T-cell (primary cell): ENCODE data around the gene IL32. TPM values are rescaled to one million over a fixed set of nuclear protein-coding genes. Genes with fewer than 3 reads are reported as not detected.

Source experiments
- ATAC-seq, 4 experiments: fragments of 200-7000 bp in 3 of 4; fragments of 150-1000 bp in 1 of 4; cut with Tn5 transposase; replicated peaks in 1 of 4; 1 replicate in 3 of 4; 2 replicates in 1 of 4; pipeline ENCODE4 v1.10.0; 2021; ENCODE audit warnings: moderate library complexity in 3 of 4, mild to moderate bottlenecking in 2 of 4, moderate number of reproducible peaks in 1 of 4
- CTCF ChIA-PET, 2 donors: fragments of 300-600 bp; sonication (Branson Sonifier 250); formaldehyde crosslinking; loops; one replicate each; lab custom pipeline; 2022; ENCODE audit warnings: antibody characterized with exemption in 2 of 2; lab: Charles Lee
- POLR2A ChIA-PET, 2 donors: fragments of 300-600 bp; sonication (Branson Sonifier 250); formaldehyde crosslinking; loops; one replicate each; lab custom pipeline; 2022; ENCODE audit warnings: antibody characterized with exemption in 2 of 2; lab: Charles Lee
- DNase-seq, 35 experiments: peaks; one replicate each; pipeline versions ENCODE4 v3.0.0 to v3.0.0-alpha.2; 2013 to 2023
- H3K27ac ChIP-seq: one replicate; pipeline ENCODE4 v1.5.1; 2013; ENCODE audit warnings: low read length
- H3K27me3 ChIP-seq, 2 experiments: replicated peaks in 1 of 2; 1 replicate in 1 of 2; 2 replicates in 1 of 2; pipeline versions ENCODE4 v1.6.1 to v1.7.0; 2013; ENCODE audit warnings: low read length in 1 of 2, mixed read lengths in 1 of 2; ENCODE audit not compliant: control insufficient read depth in 2 of 2, insufficient read depth in 2 of 2; ENCODE audit errors: extremely low read depth in 1 of 2
- H3K36me3 ChIP-seq, 2 donors: 1 replicate in 1 of 2; 2 replicates in 1 of 2; pipeline versions ENCODE4 v1.6.1 to v1.7.0; 2013; ENCODE audit warnings: low read length in 1 of 2; ENCODE audit not compliant: control insufficient read depth in 2 of 2, insufficient read depth in 1 of 2; ENCODE audit errors: extremely low read depth in 1 of 2
- H3K4me1 ChIP-seq, 2 experiments: 1 replicate in 1 of 2; 2 replicates in 1 of 2; pipeline versions ENCODE4 v1.6.1 to v1.7.0; 2013; ENCODE audit warnings: low read length in 2 of 2, mixed read lengths in 1 of 2; ENCODE audit not compliant: insufficient read depth in 2 of 2, control insufficient read depth in 1 of 2; ENCODE audit errors: extremely low read depth in 1 of 2
- H3K4me3 ChIP-seq, 2 donors: 1 replicate in 1 of 2; 2 replicates in 1 of 2; pipeline versions ENCODE4 v1.5.1 to v1.7.0; 2013; ENCODE audit warnings: mild to moderate bottlenecking in 2 of 2, low read length in 1 of 2, moderate library complexity in 1 of 2; ENCODE audit not compliant: control insufficient read depth in 1 of 2; ENCODE audit errors: extremely low read depth in 1 of 2
- H3K9me3 ChIP-seq: 2 replicates; pipeline ENCODE4 v1.7.0; 2013
- H3K27ac Mint-ChIP-seq, 2 donors: one replicate each; pipeline ENCODE4 v1.8.0; 2020 to 2021; ENCODE audit warnings: mild to moderate bottlenecking in 2 of 2, mixed read lengths in 2 of 2
- H3K27me3 Mint-ChIP-seq, 2 donors: one replicate each; pipeline ENCODE4 v1.8.0; 2021 to 2022; ENCODE audit warnings: mixed read lengths in 2 of 2
- H3K36me3 Mint-ChIP-seq: one replicate; pipeline ENCODE4 v1.8.0; 2021; ENCODE audit warnings: mixed read lengths
- H3K4me1 Mint-ChIP-seq, 3 donors: one replicate each; pipeline ENCODE4 v1.8.0; 2020 to 2022; ENCODE audit warnings: mixed read lengths in 3 of 3, mild to moderate bottlenecking in 1 of 3
- H3K4me3 Mint-ChIP-seq, 3 donors: one replicate each; pipeline ENCODE4 v1.8.0; 2020 to 2022; ENCODE audit warnings: mild to moderate bottlenecking in 3 of 3, mixed read lengths in 3 of 3, moderate library complexity in 3 of 3
- H3K9me3 Mint-ChIP-seq, 3 donors: one replicate each; pipeline ENCODE4 v1.8.0; 2020 to 2022; ENCODE audit warnings: mixed read lengths in 3 of 3
- WGBS: methylation state at CpG from one replicate; pipeline ENCODE4 v1.1.5; 2013; ENCODE audit warnings: missing lambda C conversion rate; ENCODE audit not compliant: insufficient coverage; 5-methylcytosine and 5-hydroxymethylcytosine counted together
- total RNA-seq, 35 experiments: library from RNA in 6 of 35; stranded (reverse) in 6 of 35; fragments of 120-200 nt in 1 of 35; gene quantifications; one replicate each; pipeline versions ENCODE4 v1.2.1 to v1.2.4 and lab custom pipeline; 2013 to 2026

IL32 gene
- total RNA-seq, 5 donors from 2014 or later (not counting 1 experiment from before 2014, with no cell fraction given) = 736 to 1,200 (median 999) TPM

DNA sequence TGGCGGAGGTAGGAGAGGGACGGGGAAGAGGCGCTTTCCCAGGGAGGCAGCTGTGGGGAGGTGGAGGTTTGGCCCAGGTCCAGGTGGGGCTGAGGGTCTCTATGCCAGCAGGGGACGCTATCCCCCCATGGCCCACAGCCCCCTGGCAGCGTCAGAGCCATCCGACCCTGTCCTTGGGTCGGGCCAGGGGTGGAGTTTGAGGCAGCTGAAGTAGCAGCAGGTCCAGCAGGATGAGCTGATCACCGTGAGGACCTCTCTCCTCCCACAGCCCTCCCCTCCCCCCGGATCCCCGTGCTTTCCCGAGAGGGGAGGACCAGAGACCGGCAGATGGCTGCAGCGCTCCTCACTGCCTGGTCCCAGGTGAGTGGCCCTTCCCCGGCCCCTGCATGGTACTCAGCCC, 50.1 kb downstream of the IL32 start:
- Mint-ChIP-seq H3K36me3 (peaks cover 4% of the 10 kb centered on the region), H3K27ac (no peak overlapping the region), H3K9me3 (no peaks in the 10 kb centered on the region), H3K4me1 (no peaks in the 10 kb centered on the region), H3K4me3 (no peak overlapping the region), H3K27me3 (no peaks in the 10 kb centered on the region)
- peaks cover 0 to 4% of the 10 kb centered on the region in 2 donors for H3K36me3 ChIP-seq
- H3K4me3 ChIP-seq = no peak overlapping the region
- H3K9me3 ChIP-seq = no peaks in the 10 kb centered on the region
- peaks cover 0 to 24% of the 10 kb centered on the region in 2 experiments for H3K27me3 ChIP-seq
- CTCF ChIA-PET = interaction anchor here (0.6 to 0.7 kb wide), 3 partner anchors 14 to 102 kb away, joined by 3 to 4 read pairs (median 4); no protein-coding TSS in a partner anchor
- H3K4me1 ChIP-seq = no peaks in the 10 kb centered on the region
- POLR2A ChIA-PET = interaction anchor here in 1 of 2 donors (0.6 kb wide), 1 partner anchor 41 kb away, joined by 3 read pairs; no protein-coding TSS in a partner anchor
- WGBS = 82% methylated on average over 9 of the region's 14 CpGs
- no peak overlapping the region for H3K27ac ChIP-seq
- DNase-seq (no peak), ATAC-seq (no peak)

DNA sequence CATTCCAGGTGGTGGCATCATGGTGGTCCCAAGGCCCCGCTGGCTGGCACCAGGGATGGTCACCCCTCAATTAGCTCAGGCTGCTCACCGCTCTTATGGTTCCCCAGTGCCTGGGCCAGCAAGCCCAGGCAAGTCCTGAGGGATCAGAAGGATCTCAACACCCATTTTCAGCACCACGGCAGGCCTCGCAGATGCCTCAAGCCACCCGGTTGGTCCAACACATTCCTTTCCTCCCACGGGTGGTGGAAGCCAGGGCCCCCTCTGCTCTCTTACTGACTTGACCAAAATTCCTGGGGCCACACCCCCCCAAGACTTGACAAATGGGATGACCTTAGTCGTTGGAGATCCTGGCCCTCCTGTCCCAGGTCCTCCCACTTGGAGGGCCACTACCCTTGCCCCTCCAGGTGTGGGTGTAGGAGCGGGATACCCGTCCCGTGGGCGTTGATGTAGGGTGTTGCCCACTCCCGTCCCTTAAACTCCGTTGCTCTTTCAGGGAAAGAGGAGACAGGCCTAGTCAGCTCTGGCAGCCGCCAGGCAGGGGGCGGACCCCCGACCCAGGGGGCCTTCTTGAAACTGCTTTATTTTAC, 52.9 kb downstream of the IL32 start:
- peaks cover 0 to 6% of the 10 kb centered on the region in 2 experiments for H3K4me1 ChIP-seq
- DNase-seq (no peak), ATAC-seq (no peak)
- POLR2A ChIA-PET = no interaction called here
- H3K4me3 Mint-ChIP-seq = no peak overlapping the region
- peaks cover 4% of the 10 kb centered on the region for H3K36me3 Mint-ChIP-seq
- H3K36me3 ChIP-seq = no peaks in the 10 kb centered on the region
- WGBS = 100% methylated on average over 8 of the region's 16 CpGs
- no peaks in the 10 kb centered on the region for H3K9me3 ChIP-seq
- H3K4me3 ChIP-seq = no peak overlapping the region
- CTCF ChIA-PET = interaction anchor here in 1 of 2 donors (1.9 kb wide), 1 partner anchor 11 kb away, joined by 9 read pairs; no protein-coding TSS in a partner anchor
- no peaks in the 10 kb centered on the region for H3K27me3 Mint-ChIP-seq
- H3K27me3 ChIP-seq = peaks cover 0 to 10% of the 10 kb centered on the region in 2 experiments
- H3K27ac ChIP-seq = no peak overlapping the region
- H3K27ac Mint-ChIP-seq = no peak overlapping the region
- H3K9me3 Mint-ChIP-seq = no peaks in the 10 kb centered on the region
- H3K4me1 Mint-ChIP-seq = peaks cover 1 to 7% (median 4%) of the 10 kb centered on the region in 3 donors

DNA sequence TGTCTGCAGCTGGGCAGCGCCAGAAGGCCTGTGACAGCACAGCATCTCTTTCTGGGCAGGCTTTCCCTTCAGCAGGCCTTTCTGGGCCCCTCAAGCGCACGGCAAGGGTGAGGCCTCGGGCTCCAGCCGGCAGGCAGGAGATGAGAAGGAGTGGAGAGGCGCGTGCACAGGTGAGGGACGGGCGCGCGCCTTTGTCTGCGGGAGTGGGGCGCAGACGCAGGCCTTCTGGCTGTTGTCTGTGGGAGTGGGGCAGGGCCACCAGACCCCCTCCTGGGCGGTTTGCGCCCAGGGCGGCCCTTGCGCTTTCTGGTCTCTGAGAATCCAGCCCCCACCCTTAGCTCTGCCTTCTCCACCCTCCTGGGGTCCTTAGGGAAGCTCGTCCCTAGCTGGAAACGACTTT, 53.4 kb downstream of the IL32 start:
- Mint-ChIP-seq H3K9me3 (no peaks in the 10 kb centered on the region), H3K4me1 (peaks cover 7 to 13% (median 9%) of the 10 kb centered on the region in 3 donors), H3K4me3 (no peak overlapping the region), H3K36me3 (peaks cover 4% of the 10 kb centered on the region), H3K27ac (no peak overlapping the region), H3K27me3 (no peaks in the 10 kb centered on the region)
- 90% methylated on average over 3 of the region's 20 CpGs for whole genome bisulfite sequencing
- ATAC-seq (no peak), DNase-seq (no peak)
- Histone ChIP-seq H3K27me3 (peaks cover 0 to 9% of the 10 kb centered on the region in 2 experiments), H3K4me1 (peaks cover 3 to 11% of the 10 kb centered on the region in 2 experiments), H3K9me3 (no peaks in the 10 kb centered on the region), H3K27ac (no peak overlapping the region), H3K36me3 (no peaks in the 10 kb centered on the region), H3K4me3 (no peak overlapping the region)
- POLR2A ChIA-PET = no interaction called here
- CTCF ChIA-PET = no interaction called here

Other genes with a start within 250 kb of the IL32 start
- gene PRSS21, start 248.4 kb upstream of the IL32 start, total RNA-seq = 1 to 10 TPM in 4 of 5 donors, under 1 TPM in 1; 0.90 to 8.3 (median 3.3) TPM
- gene ZG16B, start 235.3 kb upstream of the IL32 start, total RNA-seq = under 1 TPM in 1 of 5 donors, not detected in 4; 0.43 TPM
- gene PRSS22, start 207.5 kb upstream of the IL32 start, total RNA-seq = 1 to 10 TPM in 3 of 5 donors, under 1 TPM in 1, not detected in 1; 0.56 to 2.6 (median 1.4) TPM
- 10 to 100 TPM; 12.1 to 31.4 (median 25.6) TPM for gene FLYWCH2, start 182.4 kb upstream of the IL32 start, total RNA-seq
- 100 to 1,000 TPM in 3 of 5 donors, 10 to 100 TPM in 2; 83.0 to 144 (median 106) TPM for gene FLYWCH1, start 153.7 kb upstream of the IL32 start, total RNA-seq
- under 1 TPM in 1 of 5 donors, not detected in 4; 0.15 TPM for gene KREMEN2, start 101.4 kb upstream of the IL32 start, total RNA-seq
- gene PAQR4, start 96.3 kb upstream of the IL32 start, total RNA-seq = 1 to 10 TPM; 1.9 to 3.3 (median 3.1) TPM
- 1 to 10 TPM; 1.3 to 3.1 (median 1.7) TPM for gene PKMYT1, start 85.2 kb upstream of the IL32 start, total RNA-seq
- gene CLDN9, start 52.7 kb upstream of the IL32 start, total RNA-seq = under 1 TPM in 1 of 5 donors, not detected in 4; 0.16 TPM
- gene CLDN6, start 47.5 kb upstream of the IL32 start, total RNA-seq = 1 to 10 TPM in 1 of 5 donors, under 1 TPM in 2, not detected in 2; 0.30 to 1.1 (median 0.85) TPM
- gene TNFRSF12A, start 45.3 kb upstream of the IL32 start, total RNA-seq = 1 to 10 TPM in 4 of 5 donors, under 1 TPM in 1; 0.43 to 3.7 (median 2.5) TPM
- 10 to 100 TPM; 11.4 to 25.9 (median 22.3) TPM for gene HCFC1R1, start 41.7 kb upstream of the IL32 start, total RNA-seq
- gene THOC6, start 41.6 kb upstream of the IL32 start, total RNA-seq = 10 to 100 TPM; 23.7 to 32.8 (median 31.7) TPM
- under 1 TPM in 3 of 5 donors, not detected in 2; 0.13 to 0.16 (median 0.15) TPM for gene BICDL2, start 28.7 kb upstream of the IL32 start, total RNA-seq
- gene MMP25, start 19.1 kb upstream of the IL32 start, total RNA-seq = 1 to 10 TPM; 1.6 to 9.6 (median 4.1) TPM
- under 1 TPM in 4 of 5 donors, not detected in 1; 0.19 to 0.64 (median 0.39) TPM for gene ZSCAN10, start 33.7 kb downstream of the IL32 start, total RNA-seq
- gene ZNF205, start 46.9 kb downstream of the IL32 start, total RNA-seq = under 1 TPM in 1 of 5 donors, not detected in 4; 0.38 TPM
- gene ZNF213, start 69.4 kb downstream of the IL32 start, total RNA-seq = 10 to 100 TPM in 3 of 5 donors, 1 to 10 TPM in 2; 3.1 to 16.9 (median 12.8) TPM
- gene OR1F1, start 122.6 kb downstream of the IL32 start, total RNA-seq = not detected
- gene ZNF200, start 169.5 kb downstream of the IL32 start, total RNA-seq = 10 to 100 TPM in 3 of 5 donors, 1 to 10 TPM in 2; 7.6 to 21.3 (median 20.1) TPM
- gene MEFV, start 191.0 kb downstream of the IL32 start, total RNA-seq = under 1 TPM in 4 of 5 donors, not detected in 1; 0.10 to 0.38 (median 0.19) TPM
- 10 to 100 TPM; 28.6 to 50.9 (median 44.3) TPM for gene ZNF263, start 217.9 kb downstream of the IL32 start, total RNA-seq
- 10 to 100 TPM in 3 of 5 donors, 1 to 10 TPM in 2; 4.4 to 12.3 (median 10.6) TPM for gene TIGD7, start 239.8 kb downstream of the IL32 start, total RNA-seq
- 10 to 100 TPM; 46.0 to 68.7 (median 60.3) TPM for gene ZNF75A, start 239.9 kb downstream of the IL32 start, total RNA-seq